CD14-positive monocyte (primary cell): ENCODE measurements around the gene FBN1. TPM values are rescaled to one million over a fixed set of nuclear protein-coding genes. Genes with fewer than 3 reads are reported as not detected.

Source experiments
- DNase-seq, 3 donors: peaks; one replicate each; pipeline ENCODE4 v3.0.0-alpha.2; 2011 to 2022
- H2AFZ ChIP-seq: 2 replicates; pipeline ENCODE4 v1.6.0; 2012; ENCODE audit warnings: mild to moderate bottlenecking, low read depth, low read length, inconsistent platforms; ENCODE audit not compliant: insufficient read depth, poor library complexity, severe bottlenecking
- H3K27ac ChIP-seq, 2 donors: 1 replicate in 1 of 2; 2 replicates in 1 of 2; pipeline ENCODE4 v1.5.1; 2012 to 2013; ENCODE audit warnings: low read length in 2 of 2, control low read depth in 1 of 2, inconsistent platforms in 1 of 2, low read depth in 1 of 2, mild to moderate bottlenecking in 1 of 2
- H3K27me3 ChIP-seq, 2 donors: one replicate each; pipeline versions ENCODE4 v1.6.0 to v1.6.1; 2011 to 2013; ENCODE audit warnings: low read length in 2 of 2; ENCODE audit not compliant: control insufficient read depth in 2 of 2, insufficient read depth in 2 of 2
- H3K36me3 ChIP-seq, 2 donors: replicated peaks in 1 of 2; 1 replicate in 1 of 2; 2 replicates in 1 of 2; pipeline versions ENCODE4 v1.5.1 to v1.6.1; 2012 to 2013; ENCODE audit warnings: low read length in 2 of 2, control low read depth in 1 of 2, inconsistent platforms in 1 of 2, mild to moderate bottlenecking in 1 of 2; ENCODE audit not compliant: insufficient read depth in 2 of 2, control insufficient read depth in 1 of 2
- H3K4me1 ChIP-seq, 2 donors: 1 replicate in 1 of 2; 2 replicates in 1 of 2; pipeline versions ENCODE4 v1.5.1 to v1.6.1; 2012 to 2013; ENCODE audit warnings: low read length in 2 of 2, control low read depth in 1 of 2, inconsistent platforms in 1 of 2, mild to moderate bottlenecking in 1 of 2, moderate library complexity in 1 of 2; ENCODE audit not compliant: insufficient read depth in 2 of 2, control insufficient read depth in 1 of 2
- H3K4me2 ChIP-seq: replicated peaks from 2 replicates; pipeline ENCODE3; 2012; ENCODE audit warnings: low read length, moderate library complexity, mild to moderate bottlenecking; ENCODE audit not compliant: poor library complexity, severe bottlenecking; ENCODE audit errors: extremely low read depth
- H3K4me3 ChIP-seq, 3 experiments: fragments of 200-600 bp in 1 of 3; sonication (generic) in 1 of 3; replicated peaks in 1 of 3; 1 replicate in 2 of 3; 2 replicates in 1 of 3; pipeline ENCODE4 v1.5.1; 2011 to 2013; ENCODE audit warnings: low read length in 3 of 3, mild to moderate bottlenecking in 3 of 3, control low read depth in 2 of 3, low read depth in 2 of 3, inconsistent platforms in 1 of 3, moderate library complexity in 1 of 3
- H3K79me2 ChIP-seq: 2 replicates; pipeline ENCODE4 v1.6.0; 2012; ENCODE audit warnings: mild to moderate bottlenecking, control low read depth, inconsistent platforms, low read length, moderate library complexity; ENCODE audit not compliant: insufficient read depth
- H3K9ac ChIP-seq: 2 replicates; pipeline ENCODE4 v1.6.0; 2017; ENCODE audit warnings: low read length, mild to moderate bottlenecking; ENCODE audit not compliant: insufficient read depth, poor library complexity, severe bottlenecking
- H3K9me3 ChIP-seq, 2 donors: replicated peaks in 1 of 2; 1 replicate in 1 of 2; 2 replicates in 1 of 2; pipeline versions ENCODE4 v1.5.1 to v1.6.1; 2012 to 2013; ENCODE audit warnings: low read length in 2 of 2, control low read depth in 1 of 2; ENCODE audit not compliant: control insufficient read depth in 1 of 2, insufficient read depth in 1 of 2
- H4K20me1 ChIP-seq: 2 replicates; pipeline ENCODE4 v1.6.0; 2012; ENCODE audit warnings: mild to moderate bottlenecking, low read length, control low read depth, moderate library complexity; ENCODE audit not compliant: insufficient read depth
- H3K27ac Mint-ChIP-seq, 7 donors: one replicate each; pipeline ENCODE4 v1.8.0; 2020; ENCODE audit warnings: mild to moderate bottlenecking in 7 of 7, mixed read lengths in 7 of 7, moderate library complexity in 6 of 7, inconsistent platforms in 2 of 7
- H3K27me3 Mint-ChIP-seq, 3 donors: one replicate each; pipeline ENCODE4 v1.8.0; 2021 to 2022; ENCODE audit warnings: low read depth in 3 of 3, mild to moderate bottlenecking in 3 of 3, mixed read lengths in 3 of 3, moderate library complexity in 3 of 3, inconsistent platforms in 1 of 3
- H3K36me3 Mint-ChIP-seq, 2 donors: one replicate each; pipeline ENCODE4 v1.8.0; 2020; ENCODE audit warnings: mixed read lengths in 2 of 2, inconsistent platforms in 1 of 2, mild to moderate bottlenecking in 1 of 2
- H3K4me1 Mint-ChIP-seq: one replicate; pipeline ENCODE4 v1.8.0; 2020; ENCODE audit warnings: mild to moderate bottlenecking, mixed read lengths
- H3K4me3 Mint-ChIP-seq, 2 donors: one replicate each; pipeline ENCODE4 v1.8.0; 2020; ENCODE audit warnings: mild to moderate bottlenecking in 2 of 2, mixed read lengths in 2 of 2, moderate library complexity in 1 of 2
- H3K9me3 Mint-ChIP-seq, 7 donors: one replicate each; pipeline ENCODE4 v1.8.0; 2020 to 2022; ENCODE audit warnings: mixed read lengths in 7 of 7, mild to moderate bottlenecking in 6 of 7, moderate library complexity in 6 of 7, inconsistent platforms in 2 of 7
- CTCF ChIP-seq: fragments of 200-600 bp; IDR thresholded peaks from one replicate; pipeline ENCODE4 v1.8.0; 2022; ENCODE audit warnings: antibody characterized with exemption, mild to moderate bottlenecking
- WGBS: methylation state at CpG from one replicate; pipeline ENCODE4 v1.1.5; 2013; ENCODE audit warnings: missing lambda C conversion rate; ENCODE audit not compliant: insufficient coverage; 5-methylcytosine and 5-hydroxymethylcytosine counted together
- intact Hi-C, 2 donors: fragments of 100-400 bp; cut with micrococcal nuclease; formaldehyde crosslinking; loops; one replicate each; pipeline versions ENCODE4 v1.15.0 to v1.15.1; 2023
- polyA plus RNA-seq, 3 donors: library from polyadenylated mRNA; depleted of rRNA in 1 of 3; unstranded in 2 of 3; stranded (reverse) in 1 of 3; fragments of 300-500 nt in 2 of 3; fragments of >200 nt in 1 of 3; fragmentation: Illumina TruSeq in 2 of 3; gene quantifications; 1 replicate in 2 of 3; 2 replicates in 1 of 3; pipeline ENCODE4 v1.2.3, GENCODE V29; 2012 to 2021

FBN1 gene
- polyA plus RNA-seq, 3 donors: 0.29 TPM; not detected in 2

GRCh38 chr15:48451241-48451640 lies 194.3 kb downstream of the FBN1 start:
- Histone ChIP-seq H3K79me2 (no peaks in the 10 kb centered on the region), H3K4me1 (no peaks in the 10 kb centered on the region), H3K4me3 (no peak overlapping the region), H3K36me3 (no peaks in the 10 kb centered on the region), H3K9me3 (no peaks in the 10 kb centered on the region), H3K9ac (no peak overlapping the region), H2AFZ (no peak overlapping the region), H3K27ac (no peak overlapping the region), H3K27me3 (no peaks in the 10 kb centered on the region), H3K4me2 (no peak overlapping the region), H4K20me1 (no peaks in the 10 kb centered on the region)
- no peak overlapping the region for H3K4me3 Mint-ChIP-seq
- no peak for DNase-seq
- no peaks in the 10 kb centered on the region for H3K27me3 Mint-ChIP-seq
- intact Hi-C loops: no loop called here
- no peak for TF ChIP-seq CTCF
- H3K36me3 Mint-ChIP-seq: no peaks in the 10 kb centered on the region
- 44% methylated on average over 2 of the region's 3 CpGs for WGBS
- H3K9me3 Mint-ChIP-seq: peaks cover 0 to 2% (median 0%) of the 10 kb centered on the region in 7 donors
- H3K27ac Mint-ChIP-seq: no peak overlapping the region
- H3K4me1 Mint-ChIP-seq: peaks cover 3% of the 10 kb centered on the region

GRCh38 chr15:48449734-48450133 lies 195.8 kb downstream of the FBN1 start:
- H3K27ac Mint-ChIP-seq: no peak overlapping the region
- no peaks in the 10 kb centered on the region for H4K20me1 ChIP-seq
- H3K36me3 ChIP-seq: no peaks in the 10 kb centered on the region
- H3K4me3 Mint-ChIP-seq: no peak overlapping the region
- intact Hi-C loops: no loop called here
- no peaks in the 10 kb centered on the region for H3K4me1 ChIP-seq
- peaks cover 3% of the 10 kb centered on the region for H3K4me1 Mint-ChIP-seq
- no CpG with 5 or more reads among the region's 3 CpGs for WGBS
- H3K4me3 ChIP-seq: no peak overlapping the region
- no peaks in the 10 kb centered on the region for H3K79me2 ChIP-seq
- H3K27me3 ChIP-seq: no peaks in the 10 kb centered on the region
- H3K27ac ChIP-seq: no peak overlapping the region
- no peak overlapping the region for H3K9ac ChIP-seq
- peaks cover 0 to 2% (median 0%) of the 10 kb centered on the region in 7 donors for H3K9me3 Mint-ChIP-seq
- H3K36me3 Mint-ChIP-seq: no peaks in the 10 kb centered on the region
- no peak for TF ChIP-seq CTCF
- no peak overlapping the region for H3K4me2 ChIP-seq
- no peaks in the 10 kb centered on the region for H3K9me3 ChIP-seq
- no peak overlapping the region for H2AFZ ChIP-seq
- DNase-seq: no peak
- H3K27me3 Mint-ChIP-seq: no peaks in the 10 kb centered on the region
